ENCODE results near the gene PTGIS.

- TF ChIP-seq POLR2AphosphoS5 (IDR thresholded peaks at IDR 0.05; ENCODE audit: low read depth, low read length) (no peak), POLR2A (IDR thresholded peaks at IDR 0.05; ENCODE audit: low read depth, low read length) (no peak)
These were observed 12.9 kb upstream of the PTGIS start for GRCh38 chr20:49580813-49581174.
